GM21360 (cell line): ENCODE data around the gene ANO4.
"Not testable (repeated sequence)": the region's sequence is repeated elsewhere in the genome, so short reads cannot be mapped to it uniquely, and the experiment has no call there.

Experiments used
- ATAC-seq: cut with Tn5 transposase; IDR thresholded peaks from one replicate; pipeline ENCODE4 v1.9.1; 2021; ENCODE audit warnings: mild to moderate bottlenecking, moderate library complexity; ENCODE audit not compliant: unreplicated experiment

Gene ANO4

DNA sequence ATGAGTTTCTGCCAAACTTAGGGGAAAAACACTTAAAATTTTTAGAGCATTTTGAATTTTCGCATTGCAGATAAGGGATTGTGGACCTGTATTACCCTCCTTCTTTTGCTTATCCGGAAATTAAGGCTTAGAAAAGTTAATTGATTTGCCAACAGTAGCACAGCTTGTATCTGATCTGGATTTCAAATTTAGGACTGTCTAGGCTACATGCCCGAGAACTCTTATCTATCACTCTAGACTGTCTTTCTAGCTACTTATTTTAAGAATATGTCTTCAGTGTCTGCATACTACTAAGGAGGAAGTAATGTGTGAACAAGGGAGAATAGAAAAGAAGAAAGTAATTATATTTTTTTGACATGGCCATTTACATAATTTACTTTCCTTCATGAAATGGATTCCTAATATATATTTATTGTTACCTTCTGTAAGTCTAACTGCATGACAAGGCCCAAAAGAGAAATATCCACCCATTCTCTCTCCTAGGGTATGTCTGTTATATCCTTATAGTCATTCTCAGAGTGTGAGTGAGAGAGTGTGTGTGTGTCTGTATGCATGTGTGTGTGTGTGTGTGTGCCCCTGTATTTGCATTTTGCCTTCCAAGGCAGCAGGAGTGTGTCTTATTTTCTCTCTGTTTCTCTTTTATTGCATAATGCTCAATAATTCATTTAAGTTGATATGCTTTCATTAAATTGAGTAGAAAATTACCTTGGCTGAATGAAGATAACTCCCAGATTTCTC, 283.4 kb downstream of the ANO4 start:
- ATAC-seq = no peak

DNA sequence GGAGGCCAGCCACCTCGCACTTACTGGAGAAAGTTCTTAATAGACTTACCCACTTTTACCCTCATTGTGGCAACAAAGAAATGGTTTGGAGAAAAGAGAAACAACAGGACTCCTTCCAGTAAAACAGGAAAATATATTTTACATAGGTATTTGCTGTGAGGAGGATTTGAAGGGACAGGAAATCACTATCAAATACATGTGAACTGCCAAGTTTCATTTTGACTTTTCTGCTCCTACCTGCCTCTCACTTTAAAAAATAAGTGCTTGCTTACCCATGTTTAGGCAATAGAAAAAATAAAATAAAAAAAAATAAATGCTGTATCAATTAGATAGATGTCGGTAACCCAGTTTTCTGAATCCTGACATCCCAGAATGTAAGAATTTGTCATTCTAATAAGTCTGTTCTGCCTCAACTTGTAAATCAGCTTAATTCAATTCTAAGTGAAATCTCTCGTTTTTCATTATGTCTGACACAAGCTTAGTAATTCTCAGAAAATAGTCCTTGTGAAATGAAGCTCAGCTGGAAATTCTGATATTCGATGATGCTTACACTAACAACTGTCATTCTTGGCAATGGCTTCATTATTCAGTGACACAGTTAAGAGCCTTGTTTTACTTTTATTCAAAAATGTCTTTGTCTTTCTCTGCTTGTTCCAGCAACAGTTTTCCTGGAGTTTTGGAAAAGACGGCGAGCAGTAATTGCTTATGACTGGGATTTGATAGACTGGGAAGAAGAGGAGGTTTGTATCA, 284.1 kb downstream of the ANO4 start:
- no peak for ATAC-seq

DNA sequence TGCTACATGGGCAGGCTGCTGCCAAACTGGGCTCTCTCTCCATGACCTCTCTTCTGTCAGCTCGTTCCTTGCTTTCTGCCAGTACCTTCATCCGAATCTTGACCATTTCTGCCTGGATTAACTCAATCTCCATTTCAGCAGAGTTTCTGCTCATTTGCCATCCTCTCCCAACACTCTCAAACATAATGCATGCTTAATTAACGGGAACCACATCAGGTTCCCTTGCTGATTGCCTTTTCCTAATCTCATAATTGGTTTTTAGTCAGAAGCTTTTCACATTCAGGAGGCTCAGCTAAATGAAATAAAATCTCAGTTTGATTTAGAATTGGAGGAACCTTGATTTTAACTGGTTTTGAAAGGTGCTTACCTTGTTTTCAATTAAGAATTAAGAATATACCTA, 288.1 kb downstream of the ANO4 start:
- no peak for ATAC-seq

DNA sequence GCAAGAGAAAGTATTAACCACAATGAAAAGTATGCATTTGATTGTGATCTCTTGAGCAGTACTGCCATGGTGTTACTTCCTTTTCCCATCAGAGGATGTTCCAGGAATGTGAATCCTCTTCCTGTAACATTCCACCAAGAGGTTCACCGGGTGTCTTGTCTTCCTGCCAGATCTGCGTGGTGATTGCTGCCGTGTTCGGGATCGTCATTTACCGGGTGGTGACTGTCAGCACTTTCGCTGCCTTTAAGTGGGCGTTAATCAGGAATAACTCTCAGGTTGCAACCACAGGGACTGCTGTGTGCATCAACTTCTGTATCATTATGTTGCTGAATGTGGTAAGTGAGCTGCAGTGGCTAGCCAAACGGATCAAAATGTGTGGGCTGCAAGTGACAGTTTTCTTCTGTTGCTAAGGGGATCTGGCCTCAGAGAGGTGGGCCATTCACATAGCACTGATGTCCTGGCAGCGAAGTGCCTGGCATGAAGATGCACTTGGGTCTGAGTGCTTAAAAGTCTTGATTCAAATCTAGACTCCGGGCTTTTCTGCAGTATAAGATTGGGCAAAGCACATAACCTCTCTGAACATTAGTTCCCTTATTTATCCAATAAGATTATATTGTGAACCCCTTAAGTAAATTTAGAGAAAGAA, 292.0 kb downstream of the ANO4 start:
- no peak for ATAC-seq

DNA sequence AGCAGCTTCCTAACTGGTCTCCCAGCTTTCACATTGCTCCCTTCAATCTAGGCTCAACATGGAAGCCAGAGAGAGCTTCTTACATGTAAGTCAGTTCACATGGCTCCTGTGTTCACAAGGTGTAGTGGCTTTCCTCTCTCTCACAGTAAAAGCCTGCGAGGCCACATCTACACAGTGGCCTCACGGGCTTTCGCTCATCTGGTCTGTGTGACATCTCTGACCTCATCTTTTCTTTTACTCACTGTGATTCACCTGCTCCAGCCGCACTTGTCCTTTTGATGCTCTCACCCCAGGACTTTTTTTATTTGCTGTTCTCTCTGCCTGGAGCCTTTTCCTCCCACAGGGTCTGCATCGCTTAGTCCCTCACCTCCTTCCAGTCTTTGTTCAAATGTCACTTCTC, 293.3 kb downstream of the ANO4 start:
- ATAC-seq = no peak

DNA sequence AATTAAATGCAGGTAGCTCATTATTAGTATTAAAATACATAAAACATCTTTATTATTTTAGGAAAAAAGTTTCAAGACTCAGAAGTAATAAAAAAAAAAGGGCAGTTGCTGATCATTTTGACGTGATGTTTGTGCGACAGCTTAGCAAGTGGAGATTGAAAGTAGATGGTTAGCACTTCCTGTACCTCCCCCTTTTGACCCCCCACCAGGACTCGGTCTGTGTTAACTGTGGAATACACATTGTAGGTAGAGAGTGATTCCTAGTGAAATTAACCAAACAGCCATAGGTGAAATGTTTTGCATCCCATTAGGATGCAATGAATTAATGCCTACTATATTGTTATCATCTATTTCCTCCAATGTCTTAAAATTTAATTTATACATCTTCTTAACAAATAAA, 294.7 kb downstream of the ANO4 start:
- no peak for ATAC-seq

DNA sequence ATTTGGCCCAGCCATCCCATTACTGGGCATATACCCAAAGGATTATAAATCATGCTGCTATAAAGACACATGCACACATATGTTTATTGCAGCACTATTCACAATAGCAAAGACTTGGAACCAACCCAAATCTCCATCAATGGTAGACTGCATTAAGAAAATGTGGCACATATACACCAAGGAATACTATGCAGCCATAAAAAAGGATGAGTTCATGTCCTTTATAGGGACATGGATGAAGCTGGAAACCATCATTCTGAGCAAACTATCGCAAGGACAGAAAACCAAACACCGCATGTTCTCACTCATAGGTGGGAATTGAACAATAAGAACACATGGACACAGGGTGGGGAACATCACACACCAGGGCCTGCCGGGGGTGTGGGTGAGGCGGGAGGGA, 295.6 kb downstream of the ANO4 start:
- ATAC-seq = not testable (repeated sequence)

DNA sequence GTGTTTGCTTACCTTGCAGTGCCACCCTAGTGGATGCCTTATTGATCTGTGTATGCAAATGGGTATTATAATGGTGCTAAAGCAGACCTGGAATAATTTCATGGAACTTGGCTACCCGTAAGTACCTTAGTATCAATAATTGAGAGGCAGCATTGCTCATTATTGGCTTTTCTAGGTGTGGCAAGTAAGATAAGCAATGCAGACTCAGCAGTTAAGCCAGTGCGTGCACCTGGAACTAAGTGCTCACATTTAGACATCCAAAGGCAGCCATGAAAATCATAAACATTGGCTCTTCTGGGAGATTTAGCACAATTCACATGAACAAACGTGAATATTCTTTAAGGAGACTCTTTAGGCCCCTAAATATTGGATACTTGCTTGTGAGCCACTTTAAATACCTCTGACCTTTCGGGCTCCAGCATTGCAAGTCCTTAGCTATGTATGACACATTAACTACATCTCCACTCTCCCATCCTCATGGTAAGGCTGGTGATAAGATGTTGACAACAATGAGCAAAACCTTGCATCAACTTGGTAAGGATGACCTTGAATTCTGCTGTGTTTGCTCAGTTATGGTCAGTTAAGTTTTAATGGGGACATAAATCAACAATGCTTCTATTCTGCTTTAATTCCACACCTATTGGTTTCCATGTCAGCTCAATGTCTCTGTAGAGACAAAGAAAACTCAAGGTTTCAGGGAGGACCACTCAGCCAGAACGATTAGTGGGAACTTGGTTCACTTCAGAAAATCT, 303.4 kb downstream of the ANO4 start:
- ATAC-seq = no peak

DNA sequence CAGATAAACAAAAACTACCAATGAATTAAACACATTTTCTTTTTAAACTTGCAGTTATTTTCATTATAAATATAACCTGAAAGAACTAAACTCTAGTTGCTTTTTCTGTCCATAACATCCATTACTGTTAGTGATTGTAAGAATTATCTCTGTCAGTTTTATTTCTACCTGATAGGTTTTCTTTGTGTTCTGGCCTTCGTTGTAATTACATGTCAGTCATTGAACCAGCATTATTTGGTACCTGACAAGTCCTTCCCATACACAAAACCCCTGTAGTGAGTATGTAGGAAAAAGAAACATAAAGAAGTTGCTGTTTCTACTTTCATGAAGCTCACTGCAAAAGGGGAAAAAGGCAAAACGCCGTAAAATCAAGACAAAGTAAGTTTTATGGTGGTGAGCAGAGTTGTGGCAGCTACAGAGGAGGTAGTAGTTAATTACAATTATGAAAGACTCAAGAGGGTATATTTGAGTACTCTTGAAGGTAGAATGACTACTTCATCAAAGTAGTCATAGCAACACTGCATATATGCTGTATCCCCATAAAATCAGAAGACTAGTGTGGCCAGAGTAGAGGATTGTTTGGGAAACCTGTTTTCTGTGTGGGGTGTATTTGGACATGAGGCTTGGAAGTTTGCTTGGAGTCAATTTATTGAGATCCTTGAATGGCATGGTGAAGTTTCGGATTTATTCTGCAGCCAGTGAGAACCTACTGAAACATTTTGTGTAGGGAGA, 312.6 kb downstream of the ANO4 start:
- ATAC-seq = no peak

DNA sequence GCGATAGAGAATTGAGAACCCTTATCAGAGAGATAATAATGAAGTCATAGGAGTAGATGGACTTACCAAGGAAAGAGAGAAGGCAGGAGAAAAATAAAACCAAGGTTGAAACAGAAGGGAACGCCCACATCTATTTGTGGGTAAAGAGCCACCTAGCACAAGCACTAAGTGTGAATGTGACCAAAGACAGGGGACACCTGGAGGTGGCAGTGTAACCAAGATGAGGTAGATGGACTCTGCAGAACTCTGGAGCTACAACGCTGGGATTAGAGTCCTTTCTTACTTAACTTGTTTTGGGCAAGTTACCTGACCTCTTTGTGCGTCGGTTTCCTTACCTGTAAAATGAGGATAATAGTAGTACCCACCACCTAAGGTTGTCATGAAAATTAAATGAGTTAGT, 313.6 kb downstream of the ANO4 start:
- ATAC-seq = no peak

DNA sequence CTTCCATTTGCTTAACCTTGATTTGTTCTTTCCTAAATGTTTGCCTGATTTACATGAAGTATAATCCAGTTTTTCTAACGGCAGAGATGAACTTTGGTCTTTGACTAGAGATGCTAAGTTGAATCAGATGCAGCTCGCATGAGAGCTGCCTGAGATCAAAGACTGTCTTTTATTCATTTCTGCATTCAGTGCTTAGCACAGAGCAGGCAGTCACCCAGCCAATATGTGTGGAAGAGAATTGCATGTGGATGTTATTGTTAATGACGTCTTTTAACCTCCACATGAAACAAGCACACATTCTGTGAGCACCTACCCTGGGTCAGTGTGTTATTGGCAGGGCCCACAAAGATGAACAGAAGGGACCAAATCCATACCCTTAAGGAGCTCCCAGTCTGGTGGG, 316.3 kb downstream of the ANO4 start:
- no peak for ATAC-seq

DNA sequence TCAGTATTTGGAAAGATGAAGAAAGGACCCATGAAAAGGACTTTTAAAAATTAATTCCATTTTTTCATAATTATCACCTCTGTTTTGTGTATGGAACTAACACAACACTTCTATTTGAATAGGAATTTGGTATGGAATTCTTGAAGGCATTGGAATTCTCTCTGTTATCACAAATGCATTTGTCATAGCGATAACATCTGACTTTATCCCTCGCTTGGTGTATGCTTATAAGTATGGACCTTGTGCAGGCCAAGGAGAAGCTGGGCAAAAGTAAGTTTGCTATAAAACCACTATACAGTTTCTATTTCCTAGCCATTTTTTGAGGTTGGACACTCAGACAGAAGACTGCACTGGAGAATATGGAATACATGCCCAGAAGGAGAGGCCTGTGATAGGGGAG, 316.9 kb downstream of the ANO4 start:
- no peak for ATAC-seq

DNA sequence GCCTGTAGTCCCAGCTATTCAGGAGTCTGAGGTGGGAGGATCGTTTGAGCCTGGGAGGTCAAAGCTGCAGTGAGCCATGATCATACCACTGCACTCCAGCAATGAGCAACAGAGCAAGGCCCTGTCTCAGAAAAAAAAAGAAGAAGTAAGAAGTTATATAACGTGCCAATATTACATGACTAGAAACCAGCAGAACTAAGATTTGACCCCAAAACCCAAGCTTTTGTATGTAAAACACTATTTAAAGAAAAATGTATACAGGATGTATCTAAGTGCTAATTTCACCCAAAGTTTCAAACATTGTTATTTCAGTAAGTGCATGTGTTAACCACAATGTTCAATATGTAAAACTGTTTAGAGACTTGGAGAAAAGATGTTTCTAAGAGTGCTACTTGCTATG, 320.8 kb downstream of the ANO4 start:
- no peak for ATAC-seq

DNA sequence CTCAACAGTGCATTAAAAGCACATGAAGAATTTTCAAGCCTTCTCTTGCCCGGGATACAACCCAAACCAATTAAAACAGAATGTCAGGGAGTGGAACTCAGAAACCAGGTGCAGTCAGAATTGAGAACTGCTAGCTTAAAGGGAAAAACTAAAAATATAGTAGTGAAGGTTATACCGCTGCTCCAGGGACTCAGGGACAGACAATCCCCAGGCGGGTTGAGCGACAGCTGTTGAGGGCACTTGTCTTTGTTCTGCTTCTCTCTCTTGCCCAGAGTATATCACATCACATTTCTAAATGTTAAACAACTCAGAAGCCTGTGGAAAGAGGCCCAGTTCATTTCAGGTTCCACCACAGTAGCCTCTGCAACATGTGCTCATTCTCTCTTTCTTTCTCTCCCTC, 322.3 kb downstream of the ANO4 start:
- ATAC-seq = no peak

DNA sequence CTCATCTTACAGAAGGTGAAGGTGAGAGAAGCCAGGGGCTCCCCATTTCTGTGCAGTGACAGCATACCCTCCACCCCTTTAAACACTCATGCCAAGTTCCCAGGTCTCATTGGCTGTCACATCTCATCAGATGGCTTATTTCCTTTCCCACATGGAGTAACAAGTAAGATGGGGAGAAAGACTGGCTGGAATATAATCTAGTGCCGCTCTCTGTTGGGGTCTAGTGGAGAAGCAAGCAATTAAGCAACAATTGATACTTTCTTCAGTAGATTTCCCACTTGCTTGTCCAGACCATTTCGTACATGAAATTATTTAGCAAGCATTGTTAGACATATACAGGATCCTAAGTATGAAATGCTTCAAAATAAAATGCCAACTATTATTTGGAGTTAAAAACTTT, 323.3 kb downstream of the ANO4 start:
- no peak for ATAC-seq

DNA sequence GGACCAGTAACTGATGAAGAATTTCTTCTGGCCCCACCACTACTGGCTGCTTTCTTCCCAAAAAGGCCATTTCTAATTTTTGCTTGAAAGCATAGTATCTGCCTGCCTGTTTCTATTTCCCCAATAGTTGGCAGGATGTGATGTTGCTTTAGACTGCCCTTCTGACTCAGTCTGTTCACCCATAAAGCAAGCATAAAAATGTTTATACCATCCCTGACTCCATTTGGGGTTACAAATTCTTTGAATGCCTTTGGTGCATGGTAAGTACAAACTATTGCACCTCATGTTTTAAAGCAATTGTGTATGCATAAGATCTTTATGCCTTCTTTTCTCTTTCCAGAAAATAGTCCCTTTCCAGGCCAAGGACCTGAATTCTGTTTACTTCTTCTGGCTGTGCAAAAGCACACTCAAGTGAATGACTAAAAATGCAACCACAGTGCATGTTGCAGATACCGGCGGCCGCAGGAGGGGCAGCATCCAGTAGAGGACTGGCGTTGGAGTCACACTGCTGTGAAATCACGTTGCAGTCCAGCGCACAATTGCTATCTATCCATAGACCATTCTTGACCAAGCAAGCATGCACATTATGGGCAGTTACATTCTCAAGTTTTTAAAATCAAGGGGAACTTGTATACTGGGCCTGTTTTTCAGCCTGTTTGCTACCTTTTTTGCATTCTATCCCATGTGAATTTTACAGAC, 333.1 kb downstream of the ANO4 start:
- ATAC-seq = no peak

DNA sequence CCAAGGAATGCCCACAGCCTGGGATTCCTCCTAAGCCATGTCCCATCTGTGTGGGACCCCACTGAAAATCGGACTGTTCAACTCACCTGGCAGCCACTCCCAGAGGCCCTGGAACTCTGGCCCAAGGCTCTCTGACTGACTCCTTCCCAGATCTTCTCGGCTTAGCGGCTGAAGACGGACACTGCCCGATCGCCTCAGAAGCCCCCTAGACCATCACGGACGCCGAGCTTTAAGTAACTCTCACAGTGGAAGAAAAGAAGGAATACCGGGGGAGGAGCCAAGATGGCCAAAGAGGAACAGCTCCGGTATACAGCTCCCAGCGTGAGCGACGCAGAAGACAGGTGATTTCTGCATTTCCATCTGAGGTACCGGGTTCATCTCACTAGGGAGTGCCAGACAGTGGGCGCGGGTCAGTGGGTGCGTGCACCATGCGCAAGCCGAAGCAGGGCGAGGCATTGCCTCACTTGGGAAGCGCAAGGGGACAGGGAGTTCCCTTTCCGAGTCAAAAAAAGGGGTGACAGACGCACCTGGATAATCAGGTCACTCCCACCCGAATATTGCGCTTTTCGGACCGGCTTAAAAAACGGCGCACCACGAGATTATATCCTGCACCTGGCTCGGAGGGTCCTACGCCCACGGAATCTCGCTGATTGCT, 351.3 kb downstream of the ANO4 start:
- ATAC-seq = not testable (repeated sequence)

DNA sequence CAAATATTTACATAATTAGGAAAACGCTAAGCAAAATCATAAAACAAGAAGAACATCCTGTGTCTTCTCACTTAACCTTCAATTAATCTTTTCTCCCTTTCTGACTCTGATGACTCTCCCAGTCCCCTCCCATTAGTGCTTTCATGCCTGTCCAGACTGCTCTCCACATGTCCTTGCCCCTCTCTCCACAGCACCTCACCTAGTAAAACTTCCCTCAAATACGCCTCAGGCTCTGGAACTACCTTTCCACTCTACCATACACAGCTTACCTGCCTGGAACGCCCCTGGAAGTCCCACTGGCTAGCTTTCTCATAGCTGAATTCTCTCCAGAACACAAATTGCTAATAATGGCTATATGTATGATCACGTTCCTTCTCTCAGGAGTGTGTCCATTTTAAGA, 370.7 kb downstream of the ANO4 start:
- no peak for ATAC-seq

DNA sequence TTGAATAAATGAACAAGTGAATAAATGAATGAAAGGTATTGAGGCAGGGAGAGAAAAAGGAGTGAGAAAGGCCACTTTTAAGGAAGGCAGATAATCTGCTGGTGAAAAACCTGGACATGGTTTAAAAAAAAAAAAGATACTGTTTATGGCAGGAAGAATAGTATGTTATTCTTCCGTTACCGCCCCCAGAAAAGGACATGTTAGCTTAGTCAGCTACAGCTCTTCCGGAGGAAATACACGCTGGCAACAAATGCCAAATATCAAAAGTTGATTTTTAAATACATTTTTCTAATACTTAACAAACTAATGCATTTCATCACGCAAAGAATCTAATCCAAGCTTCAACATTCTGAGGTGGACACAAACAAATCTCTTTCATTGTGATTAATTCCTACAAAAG, 372.3 kb downstream of the ANO4 start:
- ATAC-seq = no peak

DNA sequence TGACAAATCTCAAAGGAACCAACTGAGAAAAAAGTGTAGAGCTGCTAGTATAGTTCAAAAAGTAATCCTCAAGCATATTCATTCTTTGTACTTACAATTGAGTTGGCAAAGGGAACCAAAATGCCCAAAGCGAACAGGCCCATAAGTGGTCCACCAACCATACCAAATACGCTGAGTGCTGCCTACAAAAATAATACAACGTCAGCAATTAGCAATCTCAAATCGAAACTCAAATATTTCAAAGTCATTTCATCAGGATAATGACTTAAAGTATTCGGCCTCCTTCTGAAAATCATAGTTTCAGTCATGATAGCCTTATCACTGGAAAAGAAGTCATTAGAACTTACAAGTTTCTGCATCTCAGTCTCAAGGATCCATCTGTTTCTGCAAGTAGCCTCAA, 373.4 kb downstream of the ANO4 start:
- ATAC-seq = no peak
